HL-60 (cell line): ENCODE measurements around the gene PPP3CA.

ENCODE experiments used
- POLR2AphosphoS5 ChIP-seq: IDR thresholded peaks from 2 replicates; pipeline ENCODE4 v1.6.1; 2012; ENCODE audit warnings: low read depth
- TF ChIP-seq, protein P1 (sequence below): IDR thresholded peaks from one replicate; pipeline ENCODE4 v1.5.1; 2011; ENCODE audit warnings: low read length, control low read depth, inconsistent platforms; ENCODE audit not compliant: insufficient read depth

DNA sequence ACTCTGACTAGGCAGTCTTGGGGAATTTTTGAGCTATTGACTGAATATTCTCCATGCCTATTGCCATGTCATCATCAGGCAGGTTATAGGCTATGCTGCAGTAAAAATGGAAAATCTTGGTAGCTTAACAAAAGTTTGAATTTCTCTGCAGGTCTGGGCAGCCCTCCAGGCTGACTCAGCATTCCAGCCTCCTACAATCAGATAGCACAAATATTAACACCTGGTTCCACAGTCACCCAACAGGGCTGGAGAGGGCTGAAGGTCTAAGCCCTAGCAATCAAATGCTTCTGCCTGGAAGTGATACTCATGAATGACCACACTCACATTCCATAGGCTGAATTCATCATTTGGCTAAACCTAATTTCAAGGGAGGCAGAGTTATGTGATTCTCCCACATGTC, 9.6 kb upstream of the PPP3CA start:
- TF ChIP-seq, protein P1, sequence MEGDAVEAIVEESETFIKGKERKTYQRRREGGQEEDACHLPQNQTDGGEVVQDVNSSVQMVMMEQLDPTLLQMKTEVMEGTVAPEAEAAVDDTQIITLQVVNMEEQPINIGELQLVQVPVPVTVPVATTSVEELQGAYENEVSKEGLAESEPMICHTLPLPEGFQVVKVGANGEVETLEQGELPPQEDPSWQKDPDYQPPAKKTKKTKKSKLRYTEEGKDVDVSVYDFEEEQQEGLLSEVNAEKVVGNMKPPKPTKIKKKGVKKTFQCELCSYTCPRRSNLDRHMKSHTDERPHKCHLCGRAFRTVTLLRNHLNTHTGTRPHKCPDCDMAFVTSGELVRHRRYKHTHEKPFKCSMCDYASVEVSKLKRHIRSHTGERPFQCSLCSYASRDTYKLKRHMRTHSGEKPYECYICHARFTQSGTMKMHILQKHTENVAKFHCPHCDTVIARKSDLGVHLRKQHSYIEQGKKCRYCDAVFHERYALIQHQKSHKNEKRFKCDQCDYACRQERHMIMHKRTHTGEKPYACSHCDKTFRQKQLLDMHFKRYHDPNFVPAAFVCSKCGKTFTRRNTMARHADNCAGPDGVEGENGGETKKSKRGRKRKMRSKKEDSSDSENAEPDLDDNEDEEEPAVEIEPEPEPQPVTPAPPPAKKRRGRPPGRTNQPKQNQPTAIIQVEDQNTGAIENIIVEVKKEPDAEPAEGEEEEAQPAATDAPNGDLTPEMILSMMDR, result no peak
- no peak for TF ChIP-seq POLR2AphosphoS5
